Hepatocyte (in vitro differentiated cells): ENCODE results near the gene WDR89. TPM values are rescaled to one million over a fixed set of nuclear protein-coding genes. Genes with fewer than 3 reads are reported as not detected.
"Not testable (repeated sequence)": the region's sequence is repeated elsewhere in the genome, so short reads cannot be mapped to it uniquely, and the experiment has no call there.

Experiments
- DNase-seq: peaks from one replicate; pipeline ENCODE4 v3.0.0-alpha.2; 2016; ENCODE audit warnings: low spot score
- H2AFZ ChIP-seq: fragments of 200-600 bp; sonication (generic); 2 replicates; pipeline ENCODE4 v1.6.0; 2016; ENCODE audit warnings: antibody characterized with exemption, mild to moderate bottlenecking
- H3K27ac ChIP-seq: fragments of 200-600 bp; sonication (generic); 2 replicates; pipeline ENCODE4 v1.5.1; 2016; ENCODE audit warnings: mild to moderate bottlenecking
- H3K27me3 ChIP-seq: fragments of 200-600 bp; sonication (generic); 2 replicates; pipeline ENCODE4 v1.6.1; 2016
- H3K36me3 ChIP-seq: fragments of 200-600 bp; sonication (generic); replicated peaks from 2 replicates; pipeline ENCODE4 v1.5.1; 2016; ENCODE audit warnings: low read depth; ENCODE audit not compliant: insufficient read depth
- H3K4me1 ChIP-seq: fragments of 200-600 bp; sonication (generic); 2 replicates; pipeline ENCODE4 v1.5.1; 2016; ENCODE audit warnings: mild to moderate bottlenecking, moderate library complexity; ENCODE audit not compliant: insufficient read depth
- H3K4me2 ChIP-seq: fragments of 200-600 bp; sonication (generic); 2 replicates; pipeline ENCODE4 v1.6.0; 2016
- H3K4me3 ChIP-seq: fragments of 200-600 bp; sonication (generic); 2 replicates; pipeline ENCODE4 v1.5.1; 2016; ENCODE audit warnings: mild to moderate bottlenecking
- H3K79me2 ChIP-seq: fragments of 200-600 bp; sonication (generic); 2 replicates; pipeline ENCODE4 v1.6.0; 2017; ENCODE audit warnings: mild to moderate bottlenecking
- H3K9me2 ChIP-seq: fragments of 200-600 bp; sonication (generic); replicated peaks from 2 replicates; pipeline ENCODE4 v1.6.0; 2017; ENCODE audit warnings: mild to moderate bottlenecking; ENCODE audit not compliant: insufficient read depth
- H3K9me3 ChIP-seq: fragments of 200-600 bp; sonication (generic); 2 replicates; pipeline ENCODE4 v1.5.1; 2016; ENCODE audit warnings: low read depth, mild to moderate bottlenecking
- H4K20me1 ChIP-seq: fragments of 200-600 bp; sonication (generic); 2 replicates; pipeline ENCODE4 v1.6.0; 2016; ENCODE audit warnings: mild to moderate bottlenecking; ENCODE audit not compliant: insufficient read depth, poor library complexity, severe bottlenecking
- CTCF ChIP-seq: fragments of 200-600 bp; sonication (generic); IDR thresholded peaks from 2 replicates; pipeline ENCODE4 v1.5.1; 2016; ENCODE audit warnings: antibody characterized with exemption, mild to moderate bottlenecking; ENCODE audit not compliant: poor library complexity
- EZH2 ChIP-seq: fragments of 200-600 bp; sonication (generic); IDR thresholded peaks from 2 replicates; pipeline ENCODE4 v1.6.1; 2016; ENCODE audit warnings: antibody characterized with exemption, mild to moderate bottlenecking, borderline replicate concordance
- EZH2phosphoT487 ChIP-seq: fragments of 200-600 bp; sonication (generic); IDR thresholded peaks from one replicate; pipeline ENCODE4 v1.6.1; 2018; ENCODE audit warnings: antibody characterized with exemption, mild to moderate bottlenecking, low read depth, moderate library complexity; ENCODE audit not compliant: unreplicated experiment, severe bottlenecking
- WGBS: methylation state at CpG from one replicate; pipeline ENCODE4 v1.1.6; 2016; ENCODE audit warnings: low lambda C conversion rate; ENCODE audit errors: missing lambda C conversion rate; 5-methylcytosine and 5-hydroxymethylcytosine counted together
- polyA plus RNA-seq: library from polyadenylated mRNA; unstranded; fragments of >200 nt; fragmentation: Nextera tagmentation; extraction: Ambion mirVana; gene quantifications from 2 replicates; pipeline ENCODE4 v1.2.1, GENCODE V29; 2016
- total RNA-seq: library from RNA; depleted of rRNA; stranded (reverse); fragments of >200 nt; gene quantifications from 2 replicates; pipeline ENCODE4 v1.2.3, GENCODE V29; 2014

Gene WDR89
- total and polyA plus RNA-seq, 2 experiments from 2014 or later, result 3.9 to 14.6 TPM

GRCh38 chr14:63594455-63595372 is 47.0 kb downstream of the WDR89 start:
- Histone ChIP-seq H3K27me3 (no peaks in the 10 kb centered on the region), H3K4me1 (no peaks in the 10 kb centered on the region), H3K9me2 (no peaks in the 10 kb centered on the region), H3K27ac (no peak overlapping the region), H4K20me1 (no peaks in the 10 kb centered on the region), H2AFZ (no peak overlapping the region), H3K36me3 (peaks cover 3% of the 10 kb centered on the region), H3K4me2 (no peak overlapping the region), H3K79me2 (no peaks in the 10 kb centered on the region), H3K4me3 (no peak overlapping the region), H3K9me3 (peaks cover 7% of the 10 kb centered on the region)
- DNase-seq, result no peak
- 99% methylated on average over 53 of the region's 53 CpGs for WGBS
- TF ChIP-seq EZH2phosphoT487 (no peak), EZH2 (no peak), CTCF (no peak)

- 88% methylated on average over 8 of the region's 8 CpGs for WGBS
Observed at GRCh38 chr14:63583046-63583445, 58.6 kb downstream of the WDR89 start.

GRCh38 chr14:63581491-63581890 is 60.2 kb downstream of the WDR89 start:
- no peaks in the 10 kb centered on the region for H3K79me2 ChIP-seq
- no peak for TF ChIP-seq EZH2phosphoT487
- TF ChIP-seq EZH2, result no peak
- TF ChIP-seq CTCF, result no peak
- H3K4me3 ChIP-seq, result no peak overlapping the region
- 76% methylated on average over 4 of the region's 4 CpGs for WGBS
- H4K20me1 ChIP-seq, result no peaks in the 10 kb centered on the region
- DNase-seq, result no peak
- H3K4me1 ChIP-seq, result no peaks in the 10 kb centered on the region
- no peak overlapping the region for H3K27ac ChIP-seq
- H3K36me3 ChIP-seq, result no peaks in the 10 kb centered on the region
- no peak overlapping the region for H2AFZ ChIP-seq
- no peak overlapping the region for H3K4me2 ChIP-seq
- H3K27me3 ChIP-seq, result no peaks in the 10 kb centered on the region
- no peaks in the 10 kb centered on the region for H3K9me3 ChIP-seq
- no peaks in the 10 kb centered on the region for H3K9me2 ChIP-seq

More at GRCh38 chr14:63583046-63583445, 58.6 kb downstream of the WDR89 start:
- not testable (repeated sequence) for H3K4me1 ChIP-seq, H3K9me2 ChIP-seq, H3K9me3 ChIP-seq, H3K79me2 ChIP-seq, H3K4me2 ChIP-seq, H3K27me3 ChIP-seq, H2AFZ ChIP-seq, DNase-seq, H3K4me3 ChIP-seq, H3K27ac ChIP-seq, H3K36me3 ChIP-seq, H4K20me1 ChIP-seq

GRCh38 chr14:63578300-63578699 is 63.4 kb downstream of the WDR89 start:
- TF ChIP-seq CTCF (no peak), EZH2phosphoT487 (no peak), EZH2 (no peak)
- Histone ChIP-seq H3K36me3 (no peaks in the 10 kb centered on the region), H4K20me1 (no peaks in the 10 kb centered on the region), H2AFZ (no peak overlapping the region), H3K27me3 (no peaks in the 10 kb centered on the region), H3K4me3 (no peak overlapping the region), H3K9me3 (no peaks in the 10 kb centered on the region), H3K9me2 (no peaks in the 10 kb centered on the region), H3K27ac (no peak overlapping the region), H3K79me2 (no peaks in the 10 kb centered on the region), H3K4me1 (no peaks in the 10 kb centered on the region), H3K4me2 (no peak overlapping the region)
- DNase-seq, result no peak
- 93% methylated on average over 1 of the region's 1 CpG for WGBS
